SK-N-SH (cell line): Measurements from ENCODE around the gene ITGB6. TPM values are rescaled to one million over a fixed set of nuclear protein-coding genes. Genes with fewer than 3 reads are reported as not detected.
A peak's percentile ranks its signal among the peaks of the same experiment; 100 is the strongest.

Experiments
- CTCF ChIA-PET: fragments of 300-600, 350-600 bp; formaldehyde crosslinking; extraction: SDS; loops from one replicate; lab custom pipeline; 2021; lab: Yijun Ruan, JAX
- POLR2A ChIA-PET: fragments of 350-600 bp; sonication (Branson Sonifier 250); formaldehyde crosslinking; extraction: SDS; loops from one replicate; lab custom pipeline; 2020; ENCODE audit warnings: antibody characterized with exemption, inconsistent platforms; lab: Yijun Ruan, JAX
- DNase-seq: peaks from one replicate; pipeline ENCODE4 v3.0.0; 2012
- H2AFZ ChIP-seq: fragments of 200-600 bp; sonication (generic); 2 replicates; pipeline ENCODE4 v1.8.1; 2016; ENCODE audit warnings: antibody characterized with exemption, mild to moderate bottlenecking, low read depth
- H3F3A ChIP-seq: fragments of 200-600 bp; sonication (generic); replicated peaks from 2 replicates; pipeline ENCODE3; 2016; ENCODE audit warnings: antibody characterized with exemption, mild to moderate bottlenecking; ENCODE audit not compliant: insufficient read depth
- H3K27ac ChIP-seq, 2 experiments: fragments of 200-500 bp in 1 of 2; fragments of 200-600 bp in 1 of 2; sonication (Bioruptor generic) in 1 of 2; sonication (generic), shearing (Covaris generic) in 1 of 2; 2 replicates each; pipeline versions ENCODE4 v1.5.1 to v1.6.1; 2014 to 2016; ENCODE audit warnings: low read depth in 2 of 2, inconsistent platforms in 1 of 2, low read length in 1 of 2, mild to moderate bottlenecking in 1 of 2, mixed read lengths in 1 of 2
- H3K27me3 ChIP-seq: fragments of 200-600 bp; sonication (generic), shearing (Covaris generic); 2 replicates; pipeline ENCODE4 v1.6.1; 2016; ENCODE audit warnings: mixed run types; ENCODE audit not compliant: insufficient read depth
- H3K36me3 ChIP-seq, 2 experiments: fragments of 200-500 bp in 1 of 2; fragments of 200-600 bp in 1 of 2; sonication (Bioruptor generic) in 1 of 2; sonication (generic) in 1 of 2; replicated peaks in 1 of 2; 2 replicates each; pipeline versions ENCODE3 to v1.5.1; 2014 to 2016; ENCODE audit warnings: low read length in 1 of 2, mild to moderate bottlenecking in 1 of 2; ENCODE audit not compliant: insufficient read depth in 2 of 2, control insufficient read depth in 1 of 2
- H3K4me1 ChIP-seq, 2 experiments: fragments of 200-500 bp in 1 of 2; fragments of 200-600 bp in 1 of 2; sonication (Bioruptor generic) in 1 of 2; sonication (generic), shearing (Covaris generic) in 1 of 2; 2 replicates each; pipeline versions ENCODE4 v1.5.1 to v1.6.1; 2014 to 2016; ENCODE audit warnings: low read depth in 1 of 2, low read length in 1 of 2, mixed run types in 1 of 2; ENCODE audit not compliant: insufficient read depth in 2 of 2, control insufficient read depth in 1 of 2
- H3K4me2 ChIP-seq: fragments of 200-600 bp; sonication (generic), shearing (Covaris generic); 2 replicates; pipeline ENCODE4 v1.6.1; 2017; ENCODE audit warnings: mixed run types
- H3K4me3 ChIP-seq, 2 experiments: fragments of 200-500 bp in 1 of 2; fragments of 200-600 bp in 1 of 2; sonication (Bioruptor generic) in 1 of 2; sonication (generic), shearing (Covaris generic) in 1 of 2; 2 replicates each; pipeline versions ENCODE4 v1.5.1 to v1.8.1; 2014 to 2016; ENCODE audit warnings: low read depth in 2 of 2, inconsistent platforms in 1 of 2, low read length in 1 of 2, mild to moderate bottlenecking in 1 of 2, mixed read lengths in 1 of 2, moderate library complexity in 1 of 2
- H3K79me2 ChIP-seq: fragments of 200-600 bp; sonication (generic); 2 replicates; pipeline ENCODE4 v1.8.1; 2017; ENCODE audit warnings: mild to moderate bottlenecking; ENCODE audit not compliant: insufficient read depth
- H3K9ac ChIP-seq: fragments of 200-600 bp; sonication (generic); 2 replicates; pipeline ENCODE4 v1.6.1; 2017; ENCODE audit warnings: mixed run types
- H3K9me2 ChIP-seq: fragments of 200-600 bp; sonication (generic); 2 replicates; pipeline ENCODE4 v1.6.1; 2017; ENCODE audit warnings: mixed run types
- H3K9me3 ChIP-seq: fragments of 200-600 bp; sonication (generic); 2 replicates; pipeline ENCODE4 v1.6.1; 2017; ENCODE audit warnings: mixed run types, mild to moderate bottlenecking, moderate library complexity
- H4K20me1 ChIP-seq: fragments of 200-600 bp; sonication (generic); 2 replicates; pipeline ENCODE4 v1.6.1; 2017; ENCODE audit warnings: mild to moderate bottlenecking, mixed run types; ENCODE audit not compliant: insufficient read depth
- CTCF ChIP-seq: fragments of 200-600 bp; sonication (generic); IDR thresholded peaks from 2 replicates; pipeline ENCODE4 v1.6.1; 2017; ENCODE audit warnings: antibody characterized with exemption, mild to moderate bottlenecking, moderate library complexity
- EP300 ChIP-seq, 2 experiments: IDR thresholded peaks; 2 replicates each; pipeline versions ENCODE4 v1.4.0 to v1.6.1; 2012; ENCODE audit warnings: borderline replicate concordance in 1 of 2, low read depth in 1 of 2, low read length in 1 of 2
- EZH2phosphoT487 ChIP-seq: fragments of 200-600 bp; sonication (generic); IDR thresholded peaks from 2 replicates; pipeline ENCODE4 v1.6.1; 2017; ENCODE audit warnings: low read depth, mixed run types, mild to moderate bottlenecking, antibody characterized with exemption, moderate library complexity, borderline replicate concordance
- FOSL2 ChIP-seq: IDR thresholded peaks from 2 replicates; pipeline ENCODE4 v1.4.0; 2012; ENCODE audit warnings: low read depth, mild to moderate bottlenecking, moderate library complexity, borderline replicate concordance
- FOXJ3 ChIP-seq: sonication (generic); formaldehyde crosslinking; IDR thresholded peaks from 2 replicates; pipeline ENCODE4 v1.5.1; 2020; ENCODE audit warnings: mild to moderate bottlenecking, missing genetic modification reagents
- FOXM1 ChIP-seq: IDR thresholded peaks from 2 replicates; pipeline ENCODE4 v1.4.0; 2012; ENCODE audit warnings: low read depth, mild to moderate bottlenecking
- GABPA ChIP-seq: IDR thresholded peaks from 2 replicates; pipeline ENCODE4 v1.4.0; 2012; ENCODE audit warnings: low read depth, mild to moderate bottlenecking
- MEF2A ChIP-seq: IDR thresholded peaks from 2 replicates; pipeline ENCODE4 v1.4.0; 2012; ENCODE audit warnings: low read depth, borderline replicate concordance
- NRF1 ChIP-seq: IDR thresholded peaks from 2 replicates; pipeline ENCODE4 v1.6.1; 2012; ENCODE audit warnings: low read depth, mild to moderate bottlenecking, low read length
- PBX3 ChIP-seq: IDR thresholded peaks from 2 replicates; pipeline ENCODE4; 2012
- RAD21 ChIP-seq: IDR thresholded peaks from 2 replicates; pipeline ENCODE4 v1.6.1; 2012; ENCODE audit warnings: mild to moderate bottlenecking, low read length
- RCOR1 ChIP-seq: fragments of 150-350 bp; IDR thresholded peaks from 2 replicates; pipeline ENCODE4 v1.6.1; 2017; ENCODE audit warnings: antibody characterized with exemption, low read length
- REST ChIP-seq: IDR thresholded peaks from 2 replicates; pipeline ENCODE4 v1.6.1; 2012; ENCODE audit warnings: mild to moderate bottlenecking, low read depth, low read length, moderate library complexity
- RFX5 ChIP-seq: IDR thresholded peaks from 2 replicates; pipeline ENCODE4 v1.6.1; 2012; ENCODE audit warnings: mild to moderate bottlenecking, improper control_type of control experiment, low read length
- SMC3 ChIP-seq: IDR thresholded peaks from 2 replicates; pipeline ENCODE4 v1.6.1; 2012; ENCODE audit warnings: low read depth, low read length, improper control_type of control experiment
- TAF1 ChIP-seq: IDR thresholded peaks from 2 replicates; pipeline ENCODE4 v1.6.1; 2012; ENCODE audit warnings: low read depth, mild to moderate bottlenecking, low read length, moderate library complexity, borderline replicate concordance
- TEAD4 ChIP-seq: IDR thresholded peaks from 2 replicates; pipeline ENCODE4 v1.4.0; 2012; ENCODE audit warnings: mild to moderate bottlenecking, borderline replicate concordance; ENCODE audit not compliant: insufficient read depth
- YY1 ChIP-seq: IDR thresholded peaks from 2 replicates; pipeline ENCODE4 v1.4.0; 2012; ENCODE audit warnings: low read depth, mild to moderate bottlenecking
- WGBS: methylation state at CpG from one replicate; pipeline ENCODE4 v1.1.6; 2017; ENCODE audit warnings: low lambda C conversion rate; 5-methylcytosine and 5-hydroxymethylcytosine counted together
- polyA plus RNA-seq, 3 experiments: library from polyadenylated mRNA; depleted of rRNA; stranded (reverse); fragments of >200 nt; gene quantifications; 2 replicates each; pipeline ENCODE4 v1.2.3, GENCODE V29; 2012
- TF ChIP-seq, protein P1 (sequence below): fragments of 150-350 bp; IDR thresholded peaks from 2 replicates; pipeline ENCODE4 v1.6.1; 2016; ENCODE audit warnings: mild to moderate bottlenecking, low read depth, low read length
- TF ChIP-seq, protein P2 (sequence below): IDR thresholded peaks from 2 replicates; pipeline ENCODE4 v1.4.0; 2012; ENCODE audit warnings: low read depth, borderline replicate concordance

Gene ITGB6
- polyA plus RNA-seq, 1 of the 3 experiments (the other 2 are of a cell fraction): 0.10 TPM

- 91% methylated on average over 6 of the region's 6 CpGs for WGBS
- H3K9ac ChIP-seq: no peak overlapping the region
- no peaks in the 10 kb centered on the region for H3K79me2 ChIP-seq
- ChIA-PET POLR2A (no interaction called here), CTCF (interaction anchor here (1.6 to 2.0 kb wide), 2 partner anchors 31 to 747 kb away, joined by 3 to 8 read pairs; no protein-coding TSS in a partner anchor)
- peak overlapping the region in 1 of 2 experiments; percentile 60; a peak in 1 of 4 replicates for H3K27ac ChIP-seq
- H3K4me3 ChIP-seq: no peak overlapping the region
- H2AFZ ChIP-seq: no peak overlapping the region
- H3K4me2 ChIP-seq: no peak overlapping the region
- DNase-seq: no peak
- no peaks in the 10 kb centered on the region for H3K9me3 ChIP-seq
- no peaks in the 10 kb centered on the region for H3K27me3 ChIP-seq
- no peak for TF ChIP-seq FOSL2
- TF ChIP-seq, protein P1, sequence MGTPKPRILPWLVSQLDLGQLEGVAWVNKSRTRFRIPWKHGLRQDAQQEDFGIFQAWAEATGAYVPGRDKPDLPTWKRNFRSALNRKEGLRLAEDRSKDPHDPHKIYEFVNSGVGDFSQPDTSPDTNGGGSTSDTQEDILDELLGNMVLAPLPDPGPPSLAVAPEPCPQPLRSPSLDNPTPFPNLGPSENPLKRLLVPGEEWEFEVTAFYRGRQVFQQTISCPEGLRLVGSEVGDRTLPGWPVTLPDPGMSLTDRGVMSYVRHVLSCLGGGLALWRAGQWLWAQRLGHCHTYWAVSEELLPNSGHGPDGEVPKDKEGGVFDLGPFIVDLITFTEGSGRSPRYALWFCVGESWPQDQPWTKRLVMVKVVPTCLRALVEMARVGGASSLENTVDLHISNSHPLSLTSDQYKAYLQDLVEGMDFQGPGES: no peak
- TF ChIP-seq RFX5: no peak
- TF ChIP-seq, protein P2, sequence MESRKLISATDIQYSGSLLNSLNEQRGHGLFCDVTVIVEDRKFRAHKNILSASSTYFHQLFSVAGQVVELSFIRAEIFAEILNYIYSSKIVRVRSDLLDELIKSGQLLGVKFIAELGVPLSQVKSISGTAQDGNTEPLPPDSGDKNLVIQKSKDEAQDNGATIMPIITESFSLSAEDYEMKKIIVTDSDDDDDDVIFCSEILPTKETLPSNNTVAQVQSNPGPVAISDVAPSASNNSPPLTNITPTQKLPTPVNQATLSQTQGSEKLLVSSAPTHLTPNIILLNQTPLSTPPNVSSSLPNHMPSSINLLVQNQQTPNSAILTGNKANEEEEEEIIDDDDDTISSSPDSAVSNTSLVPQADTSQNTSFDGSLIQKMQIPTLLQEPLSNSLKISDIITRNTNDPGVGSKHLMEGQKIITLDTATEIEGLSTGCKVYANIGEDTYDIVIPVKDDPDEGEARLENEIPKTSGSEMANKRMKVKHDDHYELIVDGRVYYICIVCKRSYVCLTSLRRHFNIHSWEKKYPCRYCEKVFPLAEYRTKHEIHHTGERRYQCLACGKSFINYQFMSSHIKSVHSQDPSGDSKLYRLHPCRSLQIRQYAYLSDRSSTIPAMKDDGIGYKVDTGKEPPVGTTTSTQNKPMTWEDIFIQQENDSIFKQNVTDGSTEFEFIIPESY: no peak
- no peak for TF ChIP-seq CTCF
- TF ChIP-seq FOXJ3: no peak
- TF ChIP-seq REST: no peak
- TF ChIP-seq TEAD4: no peak
- no peak for TF ChIP-seq EZH2phosphoT487
- no peak for TF ChIP-seq RAD21
- no peak for TF ChIP-seq SMC3
- TF ChIP-seq YY1: no peak
- no peak for TF ChIP-seq FOXM1
- no peak for TF ChIP-seq NRF1
- TF ChIP-seq TAF1: no peak
- TF ChIP-seq GABPA: no peak
- no peak for TF ChIP-seq MEF2A
- TF ChIP-seq RCOR1: no peak
- no peak for TF ChIP-seq EP300 (IDR thresholded peaks at IDR 0.05; ENCODE audit: borderline replicate concordance in 1 of 2, low read depth in 1 of 2, low read length in 1 of 2)
- TF ChIP-seq PBX3: no peak
- H3F3A ChIP-seq: peaks cover 7% of the 10 kb centered on the region
- H3K36me3 ChIP-seq: no peaks in the 10 kb centered on the region
- no peaks in the 10 kb centered on the region for H3K9me2 ChIP-seq
- H4K20me1 ChIP-seq: no peaks in the 10 kb centered on the region
- peaks cover 8 to 12% of the 10 kb centered on the region in 2 experiments for H3K4me1 ChIP-seq
Measured at GRCh38 chr2:160247296-160248035, 47.4 kb upstream of the ITGB6 start.
